Endothelial cell of umbilical vein (primary cell): ENCODE measurements around the gene STIM1. TPM values are rescaled to one million over a fixed set of nuclear protein-coding genes. Genes with fewer than 3 reads are reported as not detected.

Experiments
- BruUV-seq: library from RNA; stranded (reverse); fragments of 400-500 nt; replicated peaks from 2 replicates; lab custom pipeline; 2021; lab: Mats Ljungman, UMichigan
- CTCF ChIA-PET: fragments of 300-600, 350-600 bp; sonication (Branson Sonifier 250); formaldehyde crosslinking; loops from one replicate; lab custom pipeline; 2021; ENCODE audit warnings: antibody characterized with exemption, inconsistent platforms; lab: Charles Lee
- POLR2A ChIA-PET: fragments of 300-600, 350-600 bp; sonication (Branson Sonifier 250); formaldehyde crosslinking; loops from one replicate; lab custom pipeline; 2021; ENCODE audit warnings: antibody characterized with exemption, inconsistent platforms; lab: Charles Lee
- DNase-seq: peaks from one replicate; pipeline ENCODE4 v3.0.0-alpha.2; 2011; ENCODE audit warnings: low read depth, low spot score
- FAIRE-seq: peaks from 2 replicates; lab custom pipeline; 2011; peaks lifted over from hg19 to GRCh38; lab: Jason Lieb, UNC
- H2AFZ ChIP-seq: 2 replicates; pipeline ENCODE4 v1.6.0; 2012; ENCODE audit warnings: low read depth, low read length, control low read depth, inconsistent platforms
- H3K27ac ChIP-seq: 2 replicates; pipeline ENCODE4 v1.5.1; 2011; ENCODE audit warnings: low read depth, mild to moderate bottlenecking, control low read depth, low read length, moderate library complexity; ENCODE audit not compliant: insufficient read depth
- H3K27me3 ChIP-seq, 2 experiments: 2 replicates each; pipeline versions ENCODE4 v1.6.0 to v1.6.1; 2011; ENCODE audit warnings: low read length in 2 of 2, mixed read lengths in 1 of 2; ENCODE audit not compliant: control insufficient read depth in 2 of 2, insufficient read depth in 2 of 2
- H3K36me3 ChIP-seq, 2 experiments: 2 replicates in 1 of 2; 3 replicates in 1 of 2; pipeline ENCODE4 v1.5.1; 2011; ENCODE audit warnings: low read length in 2 of 2, mild to moderate bottlenecking in 1 of 2, moderate library complexity in 1 of 2; ENCODE audit not compliant: control insufficient read depth in 2 of 2, insufficient read depth in 2 of 2; ENCODE audit errors: extremely low read depth in 1 of 2
- H3K4me1 ChIP-seq: 3 replicates; pipeline ENCODE4 v1.5.1; 2011; ENCODE audit warnings: mild to moderate bottlenecking, low read length; ENCODE audit not compliant: control insufficient read depth, insufficient read depth; ENCODE audit errors: extremely low read depth
- H3K4me2 ChIP-seq: 2 replicates; pipeline ENCODE4 v1.6.1; 2011; ENCODE audit warnings: low read length, control low read depth, mixed read lengths; ENCODE audit not compliant: insufficient read depth
- H3K4me3 ChIP-seq, 3 experiments: fragments of 200-600 bp in 1 of 3; sonication (generic), shearing (Covaris generic) in 1 of 3; replicated peaks in 1 of 3; 2 replicates each; pipeline ENCODE4 v1.5.1; 2011 to 2016; ENCODE audit warnings: control low read depth in 3 of 3, low read length in 3 of 3, mild to moderate bottlenecking in 2 of 3, inconsistent platforms in 1 of 3, low read depth in 1 of 3, moderate library complexity in 1 of 3; ENCODE audit not compliant: insufficient read depth in 1 of 3
- H3K79me2 ChIP-seq: 2 replicates; pipeline ENCODE4 v1.6.0; 2012; ENCODE audit warnings: low read length, inconsistent platforms; ENCODE audit not compliant: control insufficient read depth, insufficient read depth
- H3K9ac ChIP-seq: replicated peaks from 2 replicates; pipeline ENCODE3; 2011; ENCODE audit warnings: low read length, control low read depth; ENCODE audit not compliant: insufficient read depth; ENCODE audit errors: extremely low read depth
- H3K9me1 ChIP-seq: replicated peaks from 3 replicates; pipeline ENCODE4 v1.6.0; 2011; ENCODE audit warnings: mild to moderate bottlenecking, low read length; ENCODE audit not compliant: control insufficient read depth, insufficient read depth; ENCODE audit errors: extremely low read depth
- H3K9me3 ChIP-seq: replicated peaks from 2 replicates; pipeline ENCODE4 v1.5.1; 2012; ENCODE audit warnings: low read length, inconsistent platforms; ENCODE audit not compliant: control insufficient read depth, insufficient read depth
- H4K20me1 ChIP-seq: replicated peaks from 2 replicates; pipeline ENCODE3; 2011; ENCODE audit warnings: mild to moderate bottlenecking, low read length; ENCODE audit not compliant: control insufficient read depth, insufficient read depth; ENCODE audit errors: extremely low read depth
- EZH2 ChIP-seq: IDR thresholded peaks from 2 replicates; pipeline ENCODE4 v1.6.1; 2012; ENCODE audit warnings: borderline replicate concordance, low read depth, mild to moderate bottlenecking, moderate library complexity, low read length, inconsistent platforms; ENCODE audit not compliant: severe bottlenecking
- FOS ChIP-seq: IDR thresholded peaks from 2 replicates; pipeline ENCODE4 v1.6.1; 2011; ENCODE audit warnings: mild to moderate bottlenecking, low read length, moderate library complexity, borderline replicate concordance; ENCODE audit not compliant: insufficient read depth
- GATA2 ChIP-seq: IDR thresholded peaks from 2 replicates; pipeline ENCODE4 v1.7.0; 2011; ENCODE audit warnings: low read depth, mild to moderate bottlenecking, moderate library complexity, mixed read lengths, low read length; ENCODE audit not compliant: insufficient read length, insufficient read depth
- JUN ChIP-seq: IDR thresholded peaks from 2 replicates; pipeline ENCODE4 v1.6.1; 2011; ENCODE audit warnings: borderline replicate concordance, low read depth; ENCODE audit not compliant: insufficient read length, insufficient read depth
- MYC ChIP-seq: IDR thresholded peaks from one replicate; pipeline ENCODE4 v1.6.1; 2011; ENCODE audit warnings: mild to moderate bottlenecking, low read depth, low read length
- POLR2A ChIP-seq: IDR thresholded peaks from 2 replicates; pipeline ENCODE4 v1.6.1; 2012; ENCODE audit warnings: low read depth, mild to moderate bottlenecking, control low read depth, low read length
- POLR2AphosphoS5 ChIP-seq: IDR thresholded peaks from 2 replicates; pipeline ENCODE4 v1.6.1; 2012; ENCODE audit warnings: low read depth, mild to moderate bottlenecking, control low read depth, low read length, moderate library complexity; ENCODE audit not compliant: insufficient read depth
- dilution Hi-C: fragments of 300-500 bp; cut with MboI; formaldehyde crosslinking; loops from one replicate; pipeline ENCODE4 v1.15.0; 2019; ENCODE audit warnings: low sequenced_read_pairs; ENCODE audit not compliant: extremely low pct_ligation_motif_present
- intact Hi-C: fragments of 100-400 bp; cut with micrococcal nuclease; formaldehyde crosslinking; loops from one replicate; pipeline ENCODE4 v1.10.0; 2022
- polyA plus RNA-seq, 4 experiments: library from polyadenylated mRNA; depleted of rRNA in 3 of 4; stranded (reverse) in 3 of 4; unstranded in 1 of 4; fragments of >200 nt; gene quantifications; 2 replicates each; pipeline versions ENCODE4 v1.2.1 to v1.2.3, GENCODE V29; 2011 to 2012; ENCODE audit warnings: missing spikeins in 1 of 4
- total RNA-seq: library from RNA; stranded (reverse); gene quantifications from 2 replicates; pipeline ENCODE4 v1.2.3, GENCODE V29; 2021
- TF ChIP-seq, protein P1 (sequence below): IDR thresholded peaks from 2 replicates; pipeline ENCODE4 v1.6.1; 2011; ENCODE audit not compliant: insufficient read depth, insufficient read length
- TF ChIP-seq, protein P2 (sequence below), 2 donors: IDR thresholded peaks; 1 replicate in 1 of 2; 2 replicates in 1 of 2; pipeline ENCODE4 v1.5.1; 2011; ENCODE audit warnings: low read length in 2 of 2, mild to moderate bottlenecking in 2 of 2, moderate library complexity in 2 of 2, control low read depth in 1 of 2, inconsistent platforms in 1 of 2, low read depth in 1 of 2; ENCODE audit not compliant: insufficient read depth in 1 of 2; ENCODE audit errors: extremely low read depth in 1 of 2

STIM1 gene
- total and polyA plus RNA-seq, 2 donors (not counting 3 experiments of a cell fraction or from before 2014, with no cell fraction given): 32.7 to 33.4 TPM

DNA sequence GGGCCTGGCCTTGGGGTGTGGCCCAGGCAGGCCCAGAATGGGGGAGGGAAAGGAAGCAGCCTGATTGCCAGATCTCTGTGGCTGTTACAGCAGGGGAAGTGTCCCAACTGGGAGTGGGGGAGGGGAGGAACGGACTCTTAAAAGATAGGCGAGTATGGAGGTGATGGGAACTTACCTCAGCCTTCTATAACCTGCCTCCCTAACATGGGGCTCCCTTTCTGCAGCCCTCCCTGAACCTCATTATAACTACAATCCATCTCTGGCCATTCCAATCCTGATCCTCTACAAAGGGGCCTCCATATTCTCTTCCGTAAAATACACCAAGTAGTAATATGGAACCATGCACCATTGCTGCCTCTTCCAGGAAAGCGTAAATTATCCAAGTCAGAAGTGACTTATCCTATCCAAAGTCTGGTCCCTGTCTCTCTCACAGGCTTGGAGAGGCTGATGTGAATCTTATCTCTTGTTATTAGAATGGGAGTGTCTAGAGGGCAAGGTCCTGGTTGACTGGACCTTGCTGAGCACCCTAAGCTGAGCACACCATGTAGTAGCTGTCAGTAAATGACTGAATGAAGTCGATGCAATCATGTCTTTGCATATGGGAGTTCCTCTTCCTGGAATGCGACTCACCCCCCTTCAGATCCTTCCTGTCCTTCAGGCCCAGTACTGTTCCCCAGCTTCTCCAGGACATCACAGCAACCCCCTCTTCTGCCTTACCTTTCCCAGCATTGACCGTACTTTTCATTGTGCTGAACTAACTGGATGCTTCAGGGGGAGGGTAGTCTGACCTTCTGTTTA lies 20.6 kb upstream of the STIM1 start:
- Histone ChIP-seq H3K36me3 (peaks cover 0 to 3% of the 10 kb centered on the region in 2 experiments), H3K4me3 (no peak overlapping the region), H3K9me1 (no peaks in the 10 kb centered on the region), H2AFZ (no peak overlapping the region), H3K9me3 (no peaks in the 10 kb centered on the region), H3K9ac (no peak overlapping the region), H3K4me2 (no peak overlapping the region), H4K20me1 (no peaks in the 10 kb centered on the region), H3K27ac (no peak overlapping the region), H3K4me1 (peaks cover 33% of the 10 kb centered on the region), H3K79me2 (peaks cover 82% of the 10 kb centered on the region), H3K27me3 (no peaks in the 10 kb centered on the region)
- ChIA-PET CTCF (interaction anchor here (0.8 to 2.4 kb wide), 3 partner anchors 10 to 20 kb away, joined by 4 to 16 read pairs (median 7); partner anchors contain the start of gene STIM1), POLR2A (no interaction called here)
- FAIRE-seq (peak; percentile 76), DNase-seq (peak; percentile 15)
- no TSS peak for BruUV-seq
- dilution Hi-C loops (no loop called here), intact Hi-C loops (loop anchor here (1.0 kb wide), 1 partner anchor 11 kb away; no protein-coding TSS in a partner anchor)
- no peak for TF ChIP-seq EZH2
- no peak for TF ChIP-seq JUN
- TF ChIP-seq GATA2: peak; percentile 26

DNA sequence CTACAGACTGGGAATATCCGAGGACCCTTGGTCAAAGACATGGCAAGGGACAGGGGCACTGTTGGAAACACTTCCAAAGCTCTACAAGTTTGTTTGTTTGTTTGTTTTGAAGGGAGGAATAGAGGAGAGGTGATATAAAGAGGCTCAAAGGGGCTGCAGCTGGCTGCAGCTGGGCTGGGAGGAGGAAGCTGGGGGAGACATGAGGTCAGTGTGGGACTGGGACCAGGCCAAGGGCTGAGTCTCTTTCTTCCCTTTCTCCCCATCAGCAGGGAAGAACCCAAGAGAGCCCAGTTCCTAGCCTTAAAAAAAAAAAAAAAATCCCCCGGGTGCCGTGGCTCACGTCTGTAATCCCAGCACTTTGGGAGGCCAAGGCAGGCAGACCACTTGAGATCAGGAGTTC lies 19.7 kb upstream of the STIM1 start:
- H3K79me2 ChIP-seq: peaks cover 86% of the 10 kb centered on the region
- no peak overlapping the region for H3K9ac ChIP-seq
- DNase-seq (no peak), FAIRE-seq (no peak)
- peaks cover 0 to 1% of the 10 kb centered on the region in 2 experiments for H3K36me3 ChIP-seq
- dilution Hi-C loops (no loop called here), intact Hi-C loops (loop anchor here (1.0 kb wide), 1 partner anchor 11 kb away; no protein-coding TSS in a partner anchor)
- no TSS peak for BruUV-seq
- no peak overlapping the region for H3K27ac ChIP-seq
- H2AFZ ChIP-seq: no peak overlapping the region
- H3K4me2 ChIP-seq: no peak overlapping the region
- H3K9me3 ChIP-seq: no peaks in the 10 kb centered on the region
- no peaks in the 10 kb centered on the region for H3K9me1 ChIP-seq
- POLR2A ChIA-PET: no interaction called here
- TF ChIP-seq EZH2 (no peak), POLR2A (no peak), GATA2 (no peak), MYC (no peak), JUN (no peak), FOS (no peak), POLR2AphosphoS5 (no peak)
- TF ChIP-seq, protein P1, sequence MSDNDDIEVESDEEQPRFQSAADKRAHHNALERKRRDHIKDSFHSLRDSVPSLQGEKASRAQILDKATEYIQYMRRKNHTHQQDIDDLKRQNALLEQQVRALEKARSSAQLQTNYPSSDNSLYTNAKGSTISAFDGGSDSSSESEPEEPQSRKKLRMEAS: no peak
- TF ChIP-seq, protein P2, sequence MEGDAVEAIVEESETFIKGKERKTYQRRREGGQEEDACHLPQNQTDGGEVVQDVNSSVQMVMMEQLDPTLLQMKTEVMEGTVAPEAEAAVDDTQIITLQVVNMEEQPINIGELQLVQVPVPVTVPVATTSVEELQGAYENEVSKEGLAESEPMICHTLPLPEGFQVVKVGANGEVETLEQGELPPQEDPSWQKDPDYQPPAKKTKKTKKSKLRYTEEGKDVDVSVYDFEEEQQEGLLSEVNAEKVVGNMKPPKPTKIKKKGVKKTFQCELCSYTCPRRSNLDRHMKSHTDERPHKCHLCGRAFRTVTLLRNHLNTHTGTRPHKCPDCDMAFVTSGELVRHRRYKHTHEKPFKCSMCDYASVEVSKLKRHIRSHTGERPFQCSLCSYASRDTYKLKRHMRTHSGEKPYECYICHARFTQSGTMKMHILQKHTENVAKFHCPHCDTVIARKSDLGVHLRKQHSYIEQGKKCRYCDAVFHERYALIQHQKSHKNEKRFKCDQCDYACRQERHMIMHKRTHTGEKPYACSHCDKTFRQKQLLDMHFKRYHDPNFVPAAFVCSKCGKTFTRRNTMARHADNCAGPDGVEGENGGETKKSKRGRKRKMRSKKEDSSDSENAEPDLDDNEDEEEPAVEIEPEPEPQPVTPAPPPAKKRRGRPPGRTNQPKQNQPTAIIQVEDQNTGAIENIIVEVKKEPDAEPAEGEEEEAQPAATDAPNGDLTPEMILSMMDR (IDR thresholded peaks at IDR 0.05; ENCODE audit: extremely low read depth in 1 of 2, insufficient read depth in 1 of 2, low read depth in 1 of 2, low read length in 2 of 2): no peak
- H3K4me3 ChIP-seq: no peak overlapping the region
- CTCF ChIA-PET: interaction anchor here (0.8 to 2.4 kb wide), 3 partner anchors 11 to 20 kb away, joined by 4 to 16 read pairs (median 7); partner anchors contain the start of gene STIM1
- no peaks in the 10 kb centered on the region for H3K27me3 ChIP-seq
- H4K20me1 ChIP-seq: no peaks in the 10 kb centered on the region
- H3K4me1 ChIP-seq: peaks cover 37% of the 10 kb centered on the region
